Stimulated activated naive CD8-positive, alpha-beta T cell treated with anti-CD3 and anti-CD28 coated beads, Interleukin-15, amount 100 ng/mL, for 72 hours (primary cell): ENCODE data around the gene MNT.
"Not testable (repeated sequence)": the region's sequence is repeated elsewhere in the genome, so short reads cannot be mapped to it uniquely, and the experiment has no call there.

Experiments
- ATAC-seq: fragments of 150-1000 bp; cut with Tn5 transposase; 2 replicates; pipeline ENCODE4 v1.10.0; 2021; ENCODE audit warnings: mild to moderate bottlenecking, moderate library complexity
- DNase-seq, 2 donors: peaks; one replicate each; pipeline ENCODE4 v3.0.0; 2021 to 2022
- H3K27ac Mint-ChIP-seq, 2 donors: one replicate each; pipeline ENCODE4 v1.8.0; 2022; ENCODE audit warnings: mild to moderate bottlenecking in 2 of 2, mixed read lengths in 2 of 2, moderate library complexity in 2 of 2
- H3K27me3 Mint-ChIP-seq: one replicate; pipeline ENCODE4 v1.8.0; 2022; ENCODE audit warnings: mixed read lengths
- H3K4me1 Mint-ChIP-seq: one replicate; pipeline ENCODE4 v1.8.0; 2022; ENCODE audit warnings: mild to moderate bottlenecking, mixed read lengths
- H3K4me3 Mint-ChIP-seq, 2 donors: one replicate each; pipeline ENCODE4 v1.8.0; 2022; ENCODE audit warnings: mild to moderate bottlenecking in 2 of 2, mixed read lengths in 2 of 2, moderate library complexity in 1 of 2
- H3K9me3 Mint-ChIP-seq, 2 donors: one replicate each; pipeline ENCODE4 v1.8.0; 2022; ENCODE audit warnings: mixed read lengths in 2 of 2

Gene MNT, protein sequence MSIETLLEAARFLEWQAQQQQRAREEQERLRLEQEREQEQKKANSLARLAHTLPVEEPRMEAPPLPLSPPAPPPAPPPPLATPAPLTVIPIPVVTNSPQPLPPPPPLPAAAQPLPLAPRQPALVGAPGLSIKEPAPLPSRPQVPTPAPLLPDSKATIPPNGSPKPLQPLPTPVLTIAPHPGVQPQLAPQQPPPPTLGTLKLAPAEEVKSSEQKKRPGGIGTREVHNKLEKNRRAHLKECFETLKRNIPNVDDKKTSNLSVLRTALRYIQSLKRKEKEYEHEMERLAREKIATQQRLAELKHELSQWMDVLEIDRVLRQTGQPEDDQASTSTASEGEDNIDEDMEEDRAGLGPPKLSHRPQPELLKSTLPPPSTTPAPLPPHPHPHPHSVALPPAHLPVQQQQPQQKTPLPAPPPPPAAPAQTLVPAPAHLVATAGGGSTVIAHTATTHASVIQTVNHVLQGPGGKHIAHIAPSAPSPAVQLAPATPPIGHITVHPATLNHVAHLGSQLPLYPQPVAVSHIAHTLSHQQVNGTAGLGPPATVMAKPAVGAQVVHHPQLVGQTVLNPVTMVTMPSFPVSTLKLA

DNA sequence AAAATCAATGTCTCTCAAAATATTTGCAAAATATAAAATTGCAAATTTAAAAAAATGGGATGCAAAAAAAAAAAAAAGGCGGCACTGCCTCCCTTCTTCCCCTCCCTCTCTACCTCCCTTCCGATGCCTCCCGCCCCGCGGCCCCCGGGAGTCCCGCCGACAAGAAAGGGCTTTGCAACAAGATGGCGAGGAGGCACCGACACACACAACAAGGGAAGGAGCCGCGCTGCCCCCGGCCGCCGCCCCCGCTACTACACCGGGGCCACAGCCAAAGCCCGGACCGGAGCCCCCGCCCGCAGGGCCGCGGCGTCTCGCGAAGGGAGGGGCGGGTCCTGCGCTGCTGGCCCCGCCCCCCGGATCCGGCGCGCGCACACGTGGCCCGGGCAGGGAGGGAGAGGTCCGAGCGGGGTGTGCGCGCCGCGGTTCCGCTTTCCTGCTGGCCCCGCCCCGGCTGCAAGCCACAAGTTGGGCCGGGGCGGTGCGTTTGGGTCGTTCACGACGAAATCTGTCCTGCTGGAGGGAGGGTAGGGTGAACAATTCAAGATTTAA lies at the start of gene MNT:
Gene MNT (minus strand): TSS at position 184 of the 549 bp plus-strand sequence. CDS start 348 bp downstream, outside the sequence.
- no peaks in the 10 kb centered on the region for H3K27me3 Mint-ChIP-seq
- H3K9me3 Mint-ChIP-seq = no peaks in the 10 kb centered on the region
- H3K27ac Mint-ChIP-seq = peak within 1 kb of the TSS; percentile 99 to 100
- H3K4me1 Mint-ChIP-seq = peaks cover 68% of the 10 kb centered on the region
- DNase-seq (peak; percentile 96 to 97), ATAC-seq (peak; percentile 54)
- peak within 1 kb of the TSS; percentile 85 to 98 for H3K4me3 Mint-ChIP-seq

DNA sequence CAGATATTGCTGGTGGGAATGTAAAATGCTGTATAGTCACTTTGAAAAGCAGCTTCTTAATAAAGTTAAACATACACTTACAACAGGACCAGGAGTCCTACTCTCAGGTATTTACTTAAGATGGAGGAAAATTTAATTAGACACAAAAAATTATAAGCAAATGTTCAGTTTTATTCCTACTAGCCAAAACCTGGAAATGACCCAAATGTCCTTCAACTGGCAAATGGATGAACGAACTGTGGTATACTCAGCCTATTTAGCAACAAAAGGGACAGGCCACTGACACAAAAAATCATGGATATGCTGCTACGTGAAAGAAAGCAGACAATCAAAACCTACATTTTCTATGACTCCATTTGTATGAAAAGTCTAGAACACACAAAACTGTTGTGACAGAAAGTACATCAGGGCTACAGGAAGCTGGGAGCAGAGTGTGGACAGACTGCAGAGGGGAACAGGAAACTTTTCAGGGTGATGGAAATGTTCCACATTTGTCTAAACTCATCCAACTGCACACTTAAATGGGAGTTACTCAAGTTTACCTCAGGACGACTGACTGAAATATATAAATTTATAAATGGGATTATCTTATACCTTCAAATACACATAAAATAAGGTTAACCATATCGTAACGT lies 49.3 kb upstream of the MNT start:
- no peak overlapping the region for H3K4me3 Mint-ChIP-seq
- peaks cover 6 to 7% of the 10 kb centered on the region in 2 donors for H3K9me3 Mint-ChIP-seq
- ATAC-seq = no peak
- no peak for DNase-seq
- H3K4me1 Mint-ChIP-seq = peaks cover 14% of the 10 kb centered on the region
- H3K27me3 Mint-ChIP-seq = no peaks in the 10 kb centered on the region
- no peak overlapping the region for H3K27ac Mint-ChIP-seq

DNA sequence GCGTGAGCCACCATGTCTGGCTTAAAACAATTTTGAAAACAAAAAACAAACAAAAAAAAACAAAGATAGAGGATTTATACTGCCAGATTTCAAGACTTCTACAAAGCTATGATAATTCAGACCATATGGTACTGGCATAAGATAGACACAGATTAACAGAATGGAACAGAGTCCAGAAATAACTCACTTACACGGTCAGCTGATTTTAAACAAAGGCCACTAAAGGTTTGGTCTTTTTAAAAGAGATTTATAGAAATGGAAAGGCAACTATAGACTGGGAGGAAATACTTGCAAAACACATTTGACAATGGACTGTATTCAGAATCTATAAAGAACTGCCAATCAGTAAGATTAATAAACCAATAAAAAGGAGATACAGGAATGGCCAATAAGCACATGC lies 48.6 kb upstream of the MNT start:
- H3K4me3 Mint-ChIP-seq = no peak overlapping the region

DNA sequence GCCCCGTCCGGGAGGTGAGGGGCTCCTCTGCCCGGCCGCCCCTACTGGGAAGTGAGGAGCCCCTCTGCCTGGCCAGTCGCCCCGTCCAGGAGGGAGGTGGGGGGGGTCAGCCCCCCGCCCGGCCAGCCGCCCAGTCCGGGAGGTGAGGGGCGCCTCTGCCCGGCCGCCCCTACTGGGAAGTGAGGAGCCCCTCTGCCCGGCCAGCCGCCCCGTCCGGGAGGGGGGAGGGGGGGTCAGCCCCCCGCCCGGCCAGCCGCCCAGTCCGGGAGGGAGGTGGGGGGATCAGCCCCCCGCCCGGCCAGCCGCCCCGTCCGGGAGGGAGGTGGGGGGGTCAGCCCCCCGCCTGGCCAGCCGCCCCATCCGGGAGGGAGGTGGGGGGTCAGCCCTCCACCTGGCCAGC lies 46.6 kb upstream of the MNT start:
- H3K9me3 Mint-ChIP-seq, ATAC-seq, DNase-seq, H3K27ac Mint-ChIP-seq, H3K27me3 Mint-ChIP-seq, H3K4me3 Mint-ChIP-seq, H3K4me1 Mint-ChIP-seq: not testable (repeated sequence)

More for the DNA sequence above, 48.6 kb upstream of the MNT start:
- Mint-ChIP-seq H3K27ac (no peak overlapping the region), H3K9me3 (peaks cover 6 to 7% of the 10 kb centered on the region in 2 donors), H3K27me3 (no peaks in the 10 kb centered on the region), H3K4me1 (peaks cover 14% of the 10 kb centered on the region)
- DNase-seq (no peak), ATAC-seq (no peak)

DNA sequence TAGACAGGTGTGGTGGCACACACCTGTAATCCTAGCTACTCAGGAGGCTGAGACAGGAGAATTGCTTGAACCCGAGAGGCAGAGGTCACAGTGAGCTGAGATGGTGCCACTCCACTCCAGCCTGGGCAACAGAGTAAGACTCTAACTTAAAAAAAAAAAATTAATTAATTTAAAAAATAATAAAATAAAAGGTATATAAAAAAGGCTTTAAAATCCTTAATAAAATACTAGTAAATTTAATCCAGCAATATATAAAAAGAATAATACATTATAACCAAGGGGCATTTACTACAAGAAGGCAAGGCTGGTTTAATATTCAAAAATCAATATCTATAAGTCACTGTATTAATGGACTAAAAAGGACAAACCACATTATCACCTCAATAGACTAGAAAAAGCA lies 44.8 kb upstream of the MNT start:
- no peaks in the 10 kb centered on the region for H3K4me1 Mint-ChIP-seq

DNA sequence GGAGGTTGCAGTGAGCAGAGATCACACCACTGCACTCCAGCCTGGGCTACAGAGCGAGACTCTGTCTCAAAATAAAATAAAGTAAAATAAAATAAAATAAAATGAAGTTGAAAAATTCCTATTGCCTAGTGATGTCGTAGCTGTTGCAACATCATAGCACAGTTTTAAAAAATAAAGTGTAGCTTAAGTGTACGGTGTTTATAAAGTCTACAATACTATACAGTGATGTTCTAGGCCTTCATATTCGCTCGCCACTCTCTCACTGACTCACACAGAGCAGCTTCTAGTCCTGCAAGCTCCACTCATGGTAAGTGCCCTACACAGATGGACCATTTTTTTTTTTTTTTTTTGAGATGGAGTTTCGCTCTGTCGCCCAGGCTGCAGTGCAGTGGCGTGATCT lies 43.5 kb upstream of the MNT start:
- no peak for DNase-seq
- peaks cover 6 to 7% of the 10 kb centered on the region in 2 donors for H3K9me3 Mint-ChIP-seq
- H3K27me3 Mint-ChIP-seq = no peaks in the 10 kb centered on the region
- no peak for ATAC-seq
- H3K4me3 Mint-ChIP-seq = no peak overlapping the region
- H3K27ac Mint-ChIP-seq = no peak overlapping the region
- H3K4me1 Mint-ChIP-seq = no peaks in the 10 kb centered on the region

More for the DNA sequence above, 44.8 kb upstream of the MNT start:
- Mint-ChIP-seq H3K27ac (no peak overlapping the region), H3K4me3 (no peak overlapping the region), H3K27me3 (no peaks in the 10 kb centered on the region), H3K9me3 (peaks cover 6 to 7% of the 10 kb centered on the region in 2 donors)
- DNase-seq (no peak), ATAC-seq (no peak)

DNA sequence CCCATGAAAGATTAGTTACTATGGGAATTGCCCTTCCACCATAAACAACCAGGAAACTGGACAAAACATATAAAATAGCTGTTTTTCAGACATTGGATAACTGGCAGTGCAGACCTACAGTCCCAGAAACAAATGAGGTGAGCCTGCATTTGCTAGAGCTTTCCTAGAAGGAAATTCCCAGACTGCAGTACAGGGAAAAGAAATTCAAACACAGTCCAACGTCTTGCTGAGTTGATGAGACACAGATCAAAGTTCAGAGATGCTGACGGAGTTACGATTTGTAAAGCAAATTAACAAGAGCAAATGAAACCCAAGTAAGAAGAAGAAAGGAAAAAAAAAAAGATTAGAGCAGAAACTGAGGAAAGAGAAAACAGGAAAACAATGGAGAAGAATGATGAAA lies 41.3 kb upstream of the MNT start:
- no peak overlapping the region for H3K4me3 Mint-ChIP-seq
- no peak for DNase-seq
- H3K9me3 Mint-ChIP-seq = peaks cover 6 to 7% of the 10 kb centered on the region in 2 donors

DNA sequence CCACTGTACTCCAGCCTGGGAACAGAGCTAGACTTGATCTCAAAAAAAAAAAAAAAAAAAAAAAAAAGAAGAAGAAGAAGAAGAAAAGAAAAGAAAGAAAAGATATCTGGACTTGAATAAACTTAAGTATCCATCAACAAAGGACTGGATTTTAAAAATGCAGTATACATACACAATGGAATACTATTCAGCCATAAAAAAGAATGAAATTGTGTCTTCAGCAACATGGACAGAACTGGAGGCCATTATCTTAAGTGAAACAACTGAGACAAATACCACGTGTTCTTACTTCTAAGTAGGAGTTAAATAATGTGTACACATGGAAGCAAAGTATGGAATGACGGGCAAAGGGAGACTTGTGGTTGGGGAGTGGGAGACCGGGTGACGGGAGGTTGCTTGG lies 40.1 kb upstream of the MNT start:
- H3K27me3 Mint-ChIP-seq = no peaks in the 10 kb centered on the region
- no peak overlapping the region for H3K4me3 Mint-ChIP-seq
- peak overlapping the region in 1 of 2 donors; percentile 48 for H3K27ac Mint-ChIP-seq
- H3K9me3 Mint-ChIP-seq = peaks cover 3% of the 10 kb centered on the region in 2 donors
- ATAC-seq = no peak
- DNase-seq = no peak
- H3K4me1 Mint-ChIP-seq = no peaks in the 10 kb centered on the region

More for the DNA sequence above, 41.3 kb upstream of the MNT start:
- no peak for ATAC-seq
- Mint-ChIP-seq H3K4me1 (no peaks in the 10 kb centered on the region), H3K27ac (peak overlapping the region in 1 of 2 donors; percentile 86), H3K27me3 (no peaks in the 10 kb centered on the region)

DNA sequence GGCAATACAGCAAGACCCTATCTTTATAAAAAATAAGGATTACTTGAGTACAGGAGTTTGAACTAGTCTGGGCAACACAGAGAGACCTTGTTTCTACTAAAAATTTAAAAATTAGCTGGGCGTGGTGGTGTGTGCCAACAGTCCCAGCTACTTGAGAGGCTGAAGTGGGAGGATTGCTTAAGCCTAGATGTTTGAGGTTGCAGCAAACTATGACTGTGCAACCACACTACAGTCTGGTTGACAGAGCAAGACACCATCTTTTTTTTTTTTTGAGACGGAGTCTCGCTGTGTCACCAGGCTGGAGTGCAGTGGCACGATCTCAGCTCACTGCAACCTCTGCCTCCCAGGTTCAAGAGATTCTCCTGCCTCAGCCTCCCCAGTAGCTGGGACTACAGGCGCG lies 39.1 kb upstream of the MNT start:
- not testable (repeated sequence) for ATAC-seq, DNase-seq, H3K4me1 Mint-ChIP-seq, H3K27ac Mint-ChIP-seq, H3K4me3 Mint-ChIP-seq, H3K27me3 Mint-ChIP-seq, H3K9me3 Mint-ChIP-seq

DNA sequence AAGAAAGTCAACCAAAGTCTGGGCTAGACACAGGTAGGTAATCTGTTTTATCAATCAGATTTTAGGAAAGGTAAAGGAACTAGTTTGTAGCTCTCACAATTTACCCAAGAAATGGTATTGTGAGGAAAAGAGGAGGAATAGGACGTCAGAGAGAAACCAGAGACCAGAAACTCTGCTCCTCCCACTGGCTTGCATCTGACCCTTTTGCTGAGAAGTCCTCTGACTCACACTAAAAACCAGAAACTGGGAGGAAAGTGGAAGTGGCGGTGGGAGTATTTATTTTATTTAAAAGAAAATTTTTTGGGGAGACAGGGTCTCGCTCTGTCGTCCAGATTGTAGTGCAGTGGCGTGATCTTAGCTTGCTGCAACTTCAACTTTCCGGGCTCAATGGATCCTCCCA lies 38.0 kb upstream of the MNT start:
- no peak for ATAC-seq
- H3K9me3 Mint-ChIP-seq = no peaks in the 10 kb centered on the region
- H3K27ac Mint-ChIP-seq = no peak overlapping the region
- H3K4me1 Mint-ChIP-seq = no peaks in the 10 kb centered on the region
- H3K27me3 Mint-ChIP-seq = no peaks in the 10 kb centered on the region
- no peak for DNase-seq
- H3K4me3 Mint-ChIP-seq = no peak overlapping the region

DNA sequence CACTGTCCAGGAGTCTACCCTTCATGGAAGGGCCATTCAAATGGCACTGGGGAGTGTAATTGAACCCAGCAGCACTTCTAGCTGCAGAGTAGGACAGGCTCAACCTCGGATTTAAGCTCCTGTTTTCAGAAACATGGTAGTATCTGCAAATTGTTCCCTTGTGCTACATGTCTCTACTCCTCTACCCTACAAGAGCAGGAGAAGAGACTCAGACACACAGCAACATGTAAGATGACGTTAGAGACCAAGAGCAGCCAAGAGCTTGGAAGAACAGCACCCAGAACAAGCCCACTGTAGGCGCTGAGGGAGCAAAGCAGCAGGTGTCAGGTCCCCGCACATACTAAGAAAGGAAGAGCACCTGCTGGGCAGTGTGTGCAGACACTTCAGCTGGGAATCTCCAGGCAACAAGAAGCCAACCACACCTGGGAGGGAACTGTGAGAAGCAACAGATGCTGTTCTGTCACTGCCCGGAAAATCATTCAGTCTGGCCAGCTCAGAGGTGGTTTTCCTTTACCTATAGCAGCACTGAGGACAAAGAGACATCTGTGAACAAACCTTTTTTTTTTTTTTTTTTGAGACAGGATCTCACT lies 35.6 kb upstream of the MNT start:
- Mint-ChIP-seq H3K4me1 (no peaks in the 10 kb centered on the region), H3K9me3 (no peaks in the 10 kb centered on the region), H3K27ac (no peak overlapping the region), H3K4me3 (no peak overlapping the region), H3K27me3 (no peaks in the 10 kb centered on the region)
- no peak for DNase-seq
- ATAC-seq = no peak

DNA sequence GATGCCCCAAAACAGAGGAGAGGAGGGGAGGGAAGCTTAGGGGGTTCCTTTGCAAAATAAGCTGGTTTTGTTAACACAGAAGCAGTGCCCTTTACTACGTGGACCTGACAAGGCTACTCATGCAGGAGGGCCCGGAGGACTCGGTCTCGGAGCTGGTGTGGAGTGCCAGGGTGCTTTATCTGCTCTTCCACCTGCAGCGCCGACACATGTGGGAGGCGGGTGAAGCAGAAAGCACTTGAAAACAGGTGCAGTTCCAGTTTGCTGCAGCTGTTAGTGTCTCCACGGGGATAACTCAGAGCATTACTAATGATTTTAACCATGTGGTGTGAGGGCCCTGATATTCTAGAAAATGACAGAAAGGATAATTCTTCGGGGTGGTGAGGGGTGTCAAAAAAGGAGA lies 35.0 kb upstream of the MNT start:
- Mint-ChIP-seq H3K27me3 (no peaks in the 10 kb centered on the region), H3K9me3 (no peaks in the 10 kb centered on the region), H3K4me3 (no peak overlapping the region), H3K27ac (peak overlapping the region in 1 of 2 donors; percentile 24), H3K4me1 (no peaks in the 10 kb centered on the region)
- ATAC-seq (no peak), DNase-seq (no peak)

DNA sequence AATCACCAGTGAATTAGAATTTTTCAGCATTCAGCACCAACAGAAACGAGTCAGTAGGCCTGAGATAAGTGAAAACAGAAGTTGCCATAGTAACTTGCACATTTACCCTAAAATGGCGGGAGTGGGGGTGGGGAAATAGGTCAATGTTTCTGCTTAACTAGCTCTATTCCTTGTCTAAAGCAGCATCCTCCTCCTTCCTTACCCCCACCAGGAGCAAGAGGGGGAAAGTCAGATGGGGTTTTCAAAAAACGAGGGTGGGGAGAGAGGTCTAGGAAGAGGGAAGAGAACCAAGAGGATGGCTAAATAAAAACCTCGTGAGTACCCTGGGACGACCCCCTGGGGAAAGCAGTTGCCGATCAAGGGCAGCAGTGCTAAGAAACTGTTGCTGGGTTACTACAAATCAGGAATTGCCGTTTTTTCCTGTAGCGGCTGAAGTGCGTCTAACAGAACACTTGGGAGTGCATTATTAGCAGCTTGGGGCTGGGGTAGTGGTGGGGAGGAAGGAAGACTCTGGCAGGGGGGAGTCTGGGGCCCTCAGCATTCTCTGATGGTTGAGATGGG lies 34.4 kb upstream of the MNT start:
- DNase-seq (no peak), ATAC-seq (no peak)
- H3K27ac Mint-ChIP-seq = peak overlapping the region in 1 of 2 donors; percentile 77
- no peaks in the 10 kb centered on the region for H3K4me1 Mint-ChIP-seq
- H3K9me3 Mint-ChIP-seq = no peaks in the 10 kb centered on the region
- H3K27me3 Mint-ChIP-seq = no peaks in the 10 kb centered on the region
- no peak overlapping the region for H3K4me3 Mint-ChIP-seq

DNA sequence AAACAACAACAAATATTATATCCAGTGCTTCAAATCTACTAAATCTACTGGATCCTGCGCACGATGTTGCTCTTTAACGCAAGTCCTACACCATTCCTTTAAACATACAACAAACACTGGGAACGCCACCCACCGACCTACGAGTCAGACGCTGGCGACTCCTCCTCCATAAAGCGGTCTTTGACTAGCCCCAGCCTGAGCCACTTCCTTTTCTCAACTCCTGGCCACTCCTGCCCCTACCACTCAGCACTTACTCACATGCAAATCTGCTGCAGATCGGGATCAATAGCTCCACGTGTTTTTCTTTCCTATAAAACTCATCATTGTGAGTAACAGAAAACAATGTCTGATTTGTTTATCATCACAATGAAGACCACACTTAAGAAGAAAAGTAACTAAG lies 32.8 kb upstream of the MNT start:
- Mint-ChIP-seq H3K27ac (no peak overlapping the region), H3K4me3 (no peak overlapping the region), H3K4me1 (no peaks in the 10 kb centered on the region), H3K27me3 (no peaks in the 10 kb centered on the region), H3K9me3 (no peaks in the 10 kb centered on the region)
- DNase-seq = no peak
- ATAC-seq = no peak

DNA sequence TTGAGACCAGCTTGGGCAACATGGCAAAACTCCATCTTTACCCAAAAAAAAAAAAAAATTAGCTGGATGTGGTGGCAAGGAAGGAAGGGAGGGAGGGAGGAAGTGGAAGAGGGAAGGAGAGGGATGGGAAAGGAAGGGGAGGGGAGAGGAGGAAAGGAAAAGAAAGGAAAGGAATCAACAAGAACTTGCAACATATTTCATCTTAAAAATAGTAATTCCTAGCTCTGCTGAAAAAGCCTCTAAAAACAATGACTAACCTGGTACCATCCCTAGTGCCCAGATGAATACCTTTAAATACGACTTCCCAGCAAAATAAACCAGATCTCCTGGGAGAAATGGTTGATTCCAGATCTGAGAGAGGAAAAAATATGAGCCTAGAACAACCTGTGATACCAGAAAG lies 27.1 kb upstream of the MNT start:
- Mint-ChIP-seq H3K4me3 (no peak overlapping the region), H3K27me3 (no peaks in the 10 kb centered on the region), H3K9me3 (no peaks in the 10 kb centered on the region), H3K4me1 (no peaks in the 10 kb centered on the region), H3K27ac (peak overlapping the region in 1 of 2 donors; percentile 37)
- ATAC-seq = no peak
- DNase-seq = no peak
